Inflammatory macrophage treated with lipopolysaccharide for 1 hour (primary cell): ENCODE results near the gene ZNF440.
"Not testable (repeated sequence)": the region's sequence is repeated elsewhere in the genome, so short reads cannot be mapped to it uniquely, and the experiment has no call there.

Experiments
- DNase-seq, 2 donors: peaks; one replicate each; pipeline ENCODE4 v3.0.0-alpha.2; 2020 to 2022

ZNF440 gene

GRCh38 chr19:11814029-11814699 is at the start of gene ZNF440:
Gene ZNF440, plus strand, starts transcription at chr19:11814273. Its CDS starts 175 bp downstream, at chr19:11814448.
- DNase-seq, result peak; percentile 87 to 93

GRCh38 chr19:11766597-11767591 is 47.2 kb upstream of the ZNF440 start, which contains the start of gene ZNF441:
Gene ZNF441, plus strand, starts transcription at chr19:11767000. Its CDS starts 194 bp downstream, at chr19:11767194.
- peak; percentile 93 to 99 for DNase-seq

GRCh38 chr19:11767633-11768133 is 46.4 kb upstream of the ZNF440 start:
- DNase-seq, result peak; percentile 11 to 12

- no peak for DNase-seq
Measured at GRCh38 chr19:11769995-11770394, 44.1 kb upstream of the ZNF440 start.

DNA sequence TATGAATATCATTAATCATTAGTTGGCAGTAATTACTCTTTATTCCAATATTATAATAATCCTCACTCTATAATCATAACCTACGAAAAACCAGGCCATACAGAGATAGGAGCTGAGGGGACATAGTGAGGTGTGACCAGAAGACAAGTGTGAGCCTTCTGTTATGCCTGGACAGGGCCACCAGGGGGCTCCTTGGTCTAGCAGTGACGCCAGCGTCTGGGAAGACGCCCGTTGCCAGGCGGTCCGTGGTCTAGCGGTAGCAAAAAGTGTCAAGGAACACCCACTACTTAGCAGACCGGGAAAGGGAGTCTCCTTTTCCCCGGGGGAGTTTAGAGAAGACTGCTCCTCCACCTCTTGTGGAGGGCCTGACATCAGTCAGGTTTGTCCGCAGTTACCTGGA is 42.6 kb upstream of the ZNF440 start:
- DNase-seq, result not testable (repeated sequence)

GRCh38 chr19:11776669-11777068 is 37.4 kb upstream of the ZNF440 start:
- DNase-seq, result not testable (repeated sequence)

DNA sequence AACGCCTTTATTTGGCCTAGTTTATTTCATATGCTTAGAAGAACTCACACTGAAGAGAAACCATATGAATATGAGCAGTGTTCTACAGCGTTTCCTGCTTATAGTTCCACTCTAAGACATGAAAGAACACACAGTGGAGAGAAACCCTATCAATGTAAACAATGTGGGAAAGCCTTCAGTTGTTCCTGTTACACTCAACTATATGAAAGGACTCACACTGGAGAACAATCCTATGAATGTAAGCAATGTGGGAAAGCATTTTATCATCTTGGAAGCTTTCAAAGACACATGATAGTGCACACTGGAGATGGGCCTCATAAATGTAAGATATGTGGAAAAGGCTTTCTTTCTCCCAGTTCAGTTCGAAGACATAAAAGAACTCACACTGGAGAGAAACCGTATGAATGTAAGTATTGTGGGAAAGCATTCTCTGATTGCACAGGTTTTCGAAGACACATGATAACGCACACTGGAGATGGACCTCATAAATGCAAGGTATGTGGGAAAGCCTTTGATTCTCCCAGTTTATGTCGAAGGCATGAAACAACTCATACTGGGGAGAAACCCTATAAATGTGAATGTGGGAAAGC is 33.5 kb upstream of the ZNF440 start:
- no peak for DNase-seq

GRCh38 chr19:11781295-11782057 is 32.6 kb upstream of the ZNF440 start:
- no peak for DNase-seq

DNA sequence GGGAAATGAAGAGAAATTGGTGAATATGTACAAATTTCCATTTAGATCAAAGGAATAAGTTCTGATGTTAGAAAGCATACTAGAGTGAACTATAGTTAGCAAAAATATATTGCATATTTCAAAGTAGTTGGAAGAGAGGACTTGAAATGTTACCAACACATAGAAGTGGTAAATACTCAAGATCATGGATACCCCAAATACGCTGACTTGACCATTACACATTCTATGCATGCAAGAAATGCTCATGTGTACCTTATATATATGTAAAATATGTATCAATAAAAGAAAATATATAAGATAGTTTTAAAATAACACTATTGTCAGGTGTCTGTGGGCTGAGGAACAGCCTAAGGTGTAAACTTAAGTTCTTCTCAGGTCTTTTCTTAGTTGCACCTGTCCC is 30.3 kb upstream of the ZNF440 start:
- DNase-seq, result no peak

DNA sequence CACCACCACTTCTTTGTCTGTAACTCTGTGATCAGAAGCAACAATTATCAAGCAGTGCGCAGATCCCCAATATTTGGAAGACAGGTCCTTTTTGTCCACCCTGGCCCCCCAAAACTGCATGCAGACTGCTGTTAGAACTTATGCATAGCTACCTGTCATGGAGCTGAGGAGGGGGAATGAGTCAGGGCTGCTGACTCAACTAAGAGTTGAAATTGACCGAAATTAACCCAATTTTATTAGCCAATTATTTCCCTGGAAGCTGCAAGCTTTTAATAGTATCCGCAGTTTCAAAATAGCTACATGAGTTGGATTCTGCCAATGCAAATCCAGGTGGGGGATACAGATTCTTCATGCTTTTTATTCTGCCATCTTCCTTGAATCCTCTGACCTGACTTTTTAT is 29.7 kb upstream of the ZNF440 start:
- DNase-seq, result no peak

GRCh38 chr19:11787536-11787935 is 26.5 kb upstream of the ZNF440 start:
- no peak for DNase-seq

- no peak for DNase-seq
Measured at GRCh38 chr19:11792942-11793341, 21.1 kb upstream of the ZNF440 start.

- DNase-seq, result peak; percentile 73 to 92
Measured at GRCh38 chr19:11797491-11797890, 16.6 kb upstream of the ZNF440 start.

DNA sequence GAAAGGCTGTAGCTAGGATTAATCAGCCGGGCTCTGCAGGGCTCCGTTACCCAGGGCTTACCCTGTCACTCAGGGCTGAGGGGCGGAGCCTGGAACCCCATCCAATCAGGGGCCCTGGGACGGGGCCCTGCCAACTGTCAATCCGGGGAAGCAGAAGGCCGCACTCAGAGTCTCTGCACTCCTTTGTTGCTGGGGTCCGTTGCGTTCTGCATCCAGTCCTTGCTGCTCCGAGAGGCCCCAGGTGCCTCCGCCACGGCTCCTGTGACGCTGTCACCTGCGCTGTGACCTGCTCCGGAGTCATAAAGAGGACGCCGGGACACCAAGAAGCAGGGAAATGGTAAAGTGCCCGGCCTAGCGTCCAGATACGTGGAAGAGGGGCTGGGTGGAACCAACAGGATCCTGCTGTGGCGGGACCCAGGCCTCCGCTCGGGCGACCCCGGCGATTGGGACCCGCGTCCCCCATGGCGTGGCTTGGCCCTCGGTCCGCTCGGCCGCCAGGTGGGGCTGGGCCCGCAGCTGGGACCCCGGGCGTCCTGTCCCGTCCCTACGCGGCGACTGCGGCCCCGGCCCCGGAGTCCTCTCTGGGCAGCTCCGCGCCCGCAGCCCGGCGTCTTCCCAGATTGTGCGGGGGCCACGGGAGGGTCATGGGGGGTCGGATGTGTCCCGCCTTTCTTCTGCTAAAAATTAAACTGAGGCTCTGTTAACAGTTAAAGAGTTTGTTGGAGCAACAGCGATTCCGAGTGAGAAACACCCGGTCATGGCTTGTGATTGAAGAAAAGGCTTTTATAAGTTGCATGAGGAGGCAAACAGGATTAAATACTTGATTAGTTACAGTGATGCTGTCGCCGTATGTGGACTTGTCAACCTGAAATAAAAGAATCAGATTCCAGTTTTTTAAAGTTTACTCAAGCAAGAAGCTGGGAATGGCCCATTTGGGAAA is 15.4 kb upstream of the ZNF440 start, which contains the start of gene ZNF491:
Gene ZNF491, plus strand, starts transcription at position 133 of the 940 bp plus-strand sequence. CDS start 7,431 bp downstream, outside the sequence.
- peak; percentile 79 to 91 for DNase-seq

DNA sequence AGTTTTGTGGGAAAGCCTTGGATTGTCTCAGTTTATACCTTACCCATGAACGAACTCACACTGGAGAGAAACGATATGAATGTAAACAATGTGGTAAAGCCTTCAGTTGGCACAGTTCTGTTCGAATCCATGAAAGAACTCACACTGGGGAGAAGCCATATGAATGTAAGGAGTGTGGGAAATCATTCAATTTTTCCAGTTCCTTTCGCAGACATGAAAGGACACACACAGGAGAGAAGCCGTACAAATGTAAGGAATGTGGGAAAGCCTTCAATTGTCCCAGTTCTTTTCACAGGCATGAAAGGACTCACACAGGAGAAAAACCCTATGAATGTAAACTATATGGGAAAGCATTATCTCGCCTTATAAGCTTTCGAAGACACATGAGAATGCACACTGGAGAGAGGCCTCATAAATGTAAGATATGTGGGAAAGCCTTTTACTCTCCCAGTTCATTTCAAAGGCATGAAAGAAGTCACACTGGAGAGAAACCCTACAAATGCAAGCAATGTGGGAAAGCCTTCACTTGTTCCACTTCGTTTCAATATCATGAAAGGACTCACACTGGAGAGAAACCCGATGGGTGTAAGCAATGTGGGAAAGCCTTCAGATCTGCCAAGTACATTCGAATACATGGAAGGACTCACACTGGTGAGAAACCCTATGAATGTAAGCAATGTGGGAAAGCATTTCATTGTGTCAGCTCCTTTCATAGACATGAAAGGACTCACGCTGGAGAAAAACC is 7.5 kb upstream of the ZNF440 start:
- no peak for DNase-seq

DNA sequence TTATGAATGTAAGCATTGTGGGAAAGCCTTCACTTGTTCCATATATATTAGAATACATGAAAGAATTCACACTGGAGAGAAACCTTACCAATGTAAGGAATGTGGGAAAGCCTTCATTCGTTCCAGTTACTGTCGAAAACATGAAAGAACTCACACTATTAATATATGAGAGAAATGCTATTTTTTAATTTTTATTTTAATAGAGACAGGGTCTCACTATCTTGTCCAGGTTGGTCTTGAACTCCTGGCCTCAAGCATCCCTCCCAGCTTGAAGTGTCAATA is 7.0 kb upstream of the ZNF440 start:
- no peak for DNase-seq

DNA sequence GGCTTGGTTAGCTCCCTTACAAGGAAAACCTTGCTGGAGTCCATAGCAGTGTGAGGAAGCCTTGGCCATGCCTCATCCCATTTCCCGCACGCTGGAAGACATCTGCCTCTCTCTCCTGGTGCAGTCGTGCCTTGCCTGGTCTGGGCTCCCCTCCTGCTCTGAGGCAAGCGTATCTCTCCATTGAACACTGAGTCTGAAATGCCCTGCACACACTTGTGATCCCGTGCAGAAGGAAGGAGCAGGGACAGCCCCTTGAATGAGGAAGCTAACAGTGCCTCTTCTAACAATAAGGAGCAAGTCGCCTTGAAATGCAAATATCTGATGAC is 407 bp upstream of the ZNF440 start:
- DNase-seq, result no peak

- peak; percentile 17 to 22 for DNase-seq
Measured at GRCh38 chr19:11814700-11815035, 595 bp downstream of the ZNF440 start.

DNA sequence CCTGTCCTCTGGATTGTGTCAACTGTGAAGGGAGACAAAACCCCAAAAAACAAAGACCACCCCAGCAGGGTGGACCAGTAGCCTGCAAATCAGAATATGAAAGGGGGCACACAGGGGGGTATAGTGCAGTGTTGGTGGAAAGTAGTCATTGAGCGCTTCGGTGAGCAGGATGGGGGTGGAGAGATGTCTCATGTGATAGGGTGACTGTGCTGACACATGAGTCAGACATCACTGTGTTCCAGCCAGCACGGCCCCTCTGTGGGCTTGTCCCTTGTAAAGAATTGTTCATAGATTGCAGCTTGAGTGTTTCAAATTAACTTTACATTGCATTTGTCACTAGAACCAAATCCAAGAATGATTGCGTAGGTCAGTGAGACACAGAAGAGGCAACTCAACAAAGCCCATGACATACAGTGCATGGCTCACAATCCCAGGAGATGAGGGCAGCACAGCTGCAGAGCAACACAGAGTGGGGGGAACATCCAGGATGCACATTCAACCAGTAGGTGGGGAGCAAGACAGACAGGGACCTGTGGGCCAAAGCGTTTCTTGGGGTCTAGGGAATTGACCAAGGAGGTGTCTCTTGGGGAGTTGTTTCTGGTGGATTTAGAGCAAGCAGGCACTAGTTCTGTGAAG is 7.5 kb downstream of the ZNF440 start:
- DNase-seq, result peak in 1 of 2 donors; percentile 12
